Inflammatory macrophage (primary cell): ENCODE results near the gene EIF4E.
"Not testable (repeated sequence)": the region's sequence is repeated elsewhere in the genome, so short reads cannot be mapped to it uniquely, and the experiment has no call there.

ENCODE experiments used
- DNase-seq, 2 donors: peaks; one replicate each; pipeline ENCODE4 v3.0.0-alpha.2; 2020 to 2022

The EIF4E gene

GRCh38 chr4:98873059-98873458 is 55.9 kb downstream of the EIF4E start:
- no peak for DNase-seq

DNA sequence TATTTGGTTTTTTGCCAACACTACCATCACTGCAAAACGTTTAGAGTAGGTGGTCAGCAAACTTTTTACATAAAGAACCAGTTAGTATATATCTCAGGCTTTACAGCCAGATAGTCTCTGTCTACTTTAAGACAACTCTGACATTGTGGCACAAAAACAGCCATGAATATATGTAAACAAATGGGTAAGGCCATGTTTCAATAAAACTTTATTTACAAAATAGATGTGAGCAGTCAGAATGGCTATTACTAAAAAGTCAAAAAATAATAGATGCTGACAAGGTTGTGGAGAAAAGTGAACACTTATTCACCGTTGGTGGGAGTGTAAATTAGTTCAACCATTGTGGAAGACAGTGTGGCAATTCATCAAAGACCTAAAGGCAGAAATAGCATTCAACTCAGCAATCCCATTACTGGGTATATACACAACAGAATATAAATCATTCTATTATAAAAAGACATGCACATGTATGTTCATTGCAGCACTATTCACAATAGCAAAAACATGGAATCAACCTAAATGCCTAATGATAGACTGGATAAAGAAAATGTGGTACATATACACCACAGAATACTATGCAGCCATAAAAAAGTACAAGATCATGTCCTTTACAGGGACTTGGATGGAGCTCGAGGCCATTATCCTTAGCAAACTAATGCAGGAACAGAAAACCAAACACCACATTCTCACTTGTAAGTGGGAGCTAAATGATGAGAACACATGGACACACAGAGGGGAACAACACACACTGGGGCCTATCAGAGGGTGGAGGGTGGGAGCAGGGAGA is 56.6 kb downstream of the EIF4E start:
- not testable (repeated sequence) for DNase-seq

GRCh38 chr4:98867648-98868047 is 61.3 kb downstream of the EIF4E start:
- no peak for DNase-seq

GRCh38 chr4:98865059-98865458 is 63.9 kb downstream of the EIF4E start:
- no peak for DNase-seq

DNA sequence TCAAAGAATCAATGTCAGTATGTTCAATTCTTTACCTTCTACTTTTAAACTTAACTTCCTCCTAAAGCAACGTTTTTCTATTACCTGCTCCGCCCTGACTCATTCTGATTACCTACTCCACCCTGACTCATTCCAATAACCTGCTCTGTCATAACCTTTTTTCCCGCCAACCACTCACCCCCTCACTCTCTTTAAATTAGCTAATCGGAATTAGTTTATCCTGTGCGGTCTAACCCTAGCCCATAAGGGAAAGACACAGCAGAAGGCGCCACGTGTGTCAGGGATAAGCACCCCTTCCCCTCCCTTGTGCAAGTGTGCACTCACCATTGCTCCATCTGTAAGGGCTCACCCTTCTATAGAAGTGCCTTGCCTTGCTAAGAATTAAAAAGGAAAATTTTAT is 64.4 kb downstream of the EIF4E start:
- DNase-seq, result no peak

DNA sequence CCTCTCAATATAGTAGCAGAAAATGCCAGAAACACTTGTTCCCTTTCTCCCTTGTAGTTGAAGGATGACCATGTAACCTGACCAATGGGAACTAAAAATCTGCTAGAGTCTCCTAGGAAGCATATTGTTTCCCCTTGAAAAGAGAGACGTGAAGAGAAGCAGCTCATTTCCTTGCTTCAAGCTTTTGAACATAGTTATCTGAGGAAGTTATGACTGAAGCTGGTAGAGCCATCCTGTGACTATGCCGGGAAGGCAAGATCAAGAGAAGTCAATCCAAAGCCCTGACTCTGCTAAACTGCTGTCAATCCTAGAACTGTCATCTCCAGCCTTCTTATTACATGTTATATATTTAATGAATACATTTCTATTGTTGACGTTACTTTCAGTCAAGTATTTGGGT is 66.6 kb downstream of the EIF4E start:
- peak in 1 of 2 donors; percentile 27 for DNase-seq

- no peak for DNase-seq
These were observed 67.6 kb downstream of the EIF4E start for GRCh38 chr4:98861100-98861884.

DNA sequence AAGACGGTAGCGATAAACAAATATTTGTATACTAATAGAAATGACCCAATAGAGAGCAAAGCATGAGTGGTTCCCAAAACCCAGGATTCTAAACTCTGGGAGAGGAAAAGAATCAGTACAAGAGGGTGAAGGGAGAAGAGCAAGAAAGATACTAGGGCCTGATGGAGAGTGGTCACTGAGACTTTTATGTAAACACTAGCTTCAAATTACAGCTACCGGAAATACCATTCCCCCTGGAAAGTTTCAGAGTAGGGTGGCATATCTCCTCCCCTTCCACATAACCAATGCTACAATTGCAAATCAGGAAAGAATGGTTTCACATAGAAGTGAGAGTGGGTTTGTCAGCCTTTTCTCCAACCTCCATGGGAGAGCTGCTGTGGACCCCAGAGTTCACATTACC is 77.1 kb downstream of the EIF4E start:
- no peak for DNase-seq

GRCh38 chr4:98850937-98851336 is 78.0 kb downstream of the EIF4E start:
- no peak for DNase-seq

GRCh38 chr4:98848448-98848847 is 80.5 kb downstream of the EIF4E start:
- no peak for DNase-seq

GRCh38 chr4:98845960-98846359 is 83.0 kb downstream of the EIF4E start:
- no peak for DNase-seq

- DNase-seq, result not testable (repeated sequence)
These were observed 86.0 kb downstream of the EIF4E start for GRCh38 chr4:98842917-98843316.

DNA sequence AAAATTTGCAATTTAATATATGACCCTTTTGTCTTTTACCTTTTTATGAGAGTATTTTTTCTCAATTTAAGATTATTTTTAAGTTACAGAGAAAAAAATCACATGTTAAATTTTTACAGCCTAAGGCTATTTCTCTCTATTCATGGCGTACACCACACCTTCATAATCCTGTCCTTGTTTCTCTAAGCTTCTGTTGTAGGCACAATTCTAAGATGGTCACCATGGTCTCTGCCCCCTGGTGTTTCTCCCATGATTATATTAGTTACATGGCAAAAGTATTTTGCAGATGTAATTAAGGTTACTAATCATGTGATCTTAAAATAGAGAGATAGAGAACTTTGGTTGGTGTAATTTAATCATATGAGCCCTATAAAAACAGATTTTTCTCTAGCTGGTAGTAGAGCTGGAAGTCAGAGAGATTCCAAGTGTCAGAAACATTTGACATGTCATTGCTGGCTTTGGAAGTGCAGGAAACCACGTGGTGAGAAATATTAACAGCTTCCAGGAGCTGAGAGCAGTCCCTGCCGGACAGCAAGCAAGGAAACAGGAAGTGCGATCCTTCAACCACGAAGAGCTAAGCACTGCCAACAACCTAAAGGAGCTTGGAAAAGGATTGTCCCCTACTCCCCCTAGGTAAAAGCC is 89.8 kb downstream of the EIF4E start:
- peak in 1 of 2 donors; percentile 12 for DNase-seq

- no peak for DNase-seq
These were observed 90.4 kb downstream of the EIF4E start for GRCh38 chr4:98838531-98838930.

DNA sequence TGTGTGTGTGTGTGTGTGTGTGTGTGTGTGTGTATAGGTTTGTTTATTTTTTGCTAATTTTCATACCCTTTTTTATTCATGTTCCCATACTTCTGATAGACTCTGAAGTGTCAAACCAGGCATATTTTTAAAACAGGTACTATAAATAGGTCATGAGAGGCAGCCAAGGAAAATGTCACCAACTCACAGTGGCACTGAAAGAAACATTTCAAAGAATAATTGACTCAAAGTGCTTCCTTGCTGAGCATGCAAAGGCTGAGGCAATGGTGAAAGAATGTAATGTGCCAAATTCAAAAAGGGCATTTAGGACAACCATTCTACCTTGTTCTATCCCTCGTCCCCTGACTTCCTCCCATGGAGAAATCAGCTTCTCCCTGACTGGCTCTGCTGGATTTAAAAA is 95.5 kb downstream of the EIF4E start:
- DNase-seq, result no peak

DNA sequence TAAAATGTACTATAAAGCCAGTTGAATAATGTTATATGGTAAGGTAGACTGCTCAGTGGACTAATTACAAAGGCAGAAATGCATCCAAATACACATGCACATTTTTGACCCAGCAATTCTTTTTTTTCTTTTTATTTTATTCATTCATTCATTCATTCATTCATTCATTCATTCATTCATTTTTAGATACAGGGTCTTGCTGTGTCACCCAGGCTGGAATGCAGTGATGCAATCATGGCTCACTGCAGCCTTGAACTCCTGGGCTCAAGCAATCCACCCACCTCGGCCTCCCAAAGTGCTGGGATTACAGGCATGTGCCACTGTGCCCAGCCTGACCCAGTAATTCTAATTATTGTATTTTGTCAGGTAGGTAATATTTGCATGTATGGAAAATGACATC is 97.9 kb downstream of the EIF4E start:
- DNase-seq, result not testable (repeated sequence)
